ENCODE measurements around the gene RICTOR. TPM values are rescaled to one million over a fixed set of nuclear protein-coding genes. Genes with fewer than 3 reads are reported as not detected.

Gene RICTOR
- total and polyA plus RNA-seq, 9 of the 15 experiments (the other 6 are each of a cell fraction or from before 2014, with no cell fraction given) = 13.9 to 46.6 (median 22.6) TPM

DNA sequence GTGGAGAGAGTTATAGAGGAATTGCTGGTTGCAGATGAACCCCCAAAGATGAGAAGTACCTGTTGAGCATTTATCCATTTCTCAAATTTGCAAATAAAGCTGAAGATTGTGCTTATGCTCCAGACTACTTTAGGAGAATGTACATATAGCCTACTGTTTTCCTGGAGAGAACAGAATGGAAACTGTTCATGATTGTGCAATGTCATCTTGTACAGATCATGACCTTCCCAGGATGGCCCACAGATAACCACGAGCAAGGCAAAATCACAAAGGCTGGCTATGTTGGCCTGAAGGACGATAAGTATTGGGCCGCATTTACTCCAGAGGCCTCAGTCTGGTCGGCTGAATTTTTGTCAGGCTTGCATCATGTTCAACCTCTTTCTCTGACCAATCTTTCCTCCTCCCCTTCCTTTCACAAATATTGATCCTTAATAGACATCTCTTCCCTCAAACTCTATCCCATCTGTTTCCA lies 28.5 kb upstream of the RICTOR start (continued):
- TF ChIP-seq, protein P1, sequence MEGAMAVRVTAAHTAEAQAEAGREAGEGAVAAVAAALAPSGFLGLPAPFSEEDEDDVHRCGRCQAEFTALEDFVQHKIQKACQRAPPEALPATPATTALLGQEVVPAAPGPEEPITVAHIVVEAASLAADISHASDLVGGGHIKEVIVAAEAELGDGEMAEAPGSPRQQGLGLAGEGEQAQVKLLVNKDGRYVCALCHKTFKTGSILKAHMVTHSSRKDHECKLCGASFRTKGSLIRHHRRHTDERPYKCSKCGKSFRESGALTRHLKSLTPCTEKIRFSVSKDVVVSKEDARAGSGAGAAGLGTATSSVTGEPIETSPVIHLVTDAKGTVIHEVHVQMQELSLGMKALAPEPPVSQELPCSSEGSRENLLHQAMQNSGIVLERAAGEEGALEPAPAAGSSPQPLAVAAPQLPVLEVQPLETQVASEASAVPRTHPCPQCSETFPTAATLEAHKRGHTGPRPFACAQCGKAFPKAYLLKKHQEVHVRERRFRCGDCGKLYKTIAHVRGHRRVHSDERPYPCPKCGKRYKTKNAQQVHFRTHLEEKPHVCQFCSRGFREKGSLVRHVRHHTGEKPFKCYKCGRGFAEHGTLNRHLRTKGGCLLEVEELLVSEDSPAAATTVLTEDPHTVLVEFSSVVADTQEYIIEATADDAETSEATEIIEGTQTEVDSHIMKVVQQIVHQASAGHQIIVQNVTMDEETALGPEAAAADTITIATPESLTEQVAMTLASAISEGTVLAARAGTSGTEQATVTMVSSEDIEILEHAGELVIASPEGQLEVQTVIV (CRISPR knock-in tag; IDR thresholded peaks at IDR 0.05; ENCODE audit: borderline replicate concordance) = no peak
- TF ChIP-seq ELF1 (tag; IDR thresholded peaks at IDR 0.05) = no peak
- no peak for TF ChIP-seq ZKSCAN1 (IDR thresholded peaks at IDR 0.05; ENCODE audit: low read depth, low read length)
- TF ChIP-seq, protein P2, sequence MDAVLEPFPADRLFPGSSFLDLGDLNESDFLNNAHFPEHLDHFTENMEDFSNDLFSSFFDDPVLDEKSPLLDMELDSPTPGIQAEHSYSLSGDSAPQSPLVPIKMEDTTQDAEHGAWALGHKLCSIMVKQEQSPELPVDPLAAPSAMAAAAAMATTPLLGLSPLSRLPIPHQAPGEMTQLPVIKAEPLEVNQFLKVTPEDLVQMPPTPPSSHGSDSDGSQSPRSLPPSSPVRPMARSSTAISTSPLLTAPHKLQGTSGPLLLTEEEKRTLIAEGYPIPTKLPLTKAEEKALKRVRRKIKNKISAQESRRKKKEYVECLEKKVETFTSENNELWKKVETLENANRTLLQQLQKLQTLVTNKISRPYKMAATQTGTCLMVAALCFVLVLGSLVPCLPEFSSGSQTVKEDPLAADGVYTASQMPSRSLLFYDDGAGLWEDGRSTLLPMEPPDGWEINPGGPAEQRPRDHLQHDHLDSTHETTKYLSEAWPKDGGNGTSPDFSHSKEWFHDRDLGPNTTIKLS (IDR thresholded peaks at IDR 0.05; ENCODE audit: borderline replicate concordance, low read depth) = 0 out of 2 replicates have a peak, but pooled peaks have one; percentile 1
- TF ChIP-seq MYNN (IDR thresholded peaks at IDR 0.05) = no peak
- TF ChIP-seq MYNN (CRISPR knock-in tag; IDR thresholded peaks at IDR 0.05) = no peak
- no peak for TF ChIP-seq ZBTB7A (IDR thresholded peaks at IDR 0.05; ENCODE audit: borderline replicate concordance, control insufficient read depth, low read depth, low read length)
- peak; percentile 31; the same call in 1 of the 2 replicates for TF ChIP-seq NBN (IDR thresholded peaks at IDR 0.05; ENCODE audit: low read depth)
- TF ChIP-seq MIER1 (IDR thresholded peaks at IDR 0.05; ENCODE audit: low read depth) = no peak
- no peak for TF ChIP-seq ZNF699 (CRISPR knock-in tag; IDR thresholded peaks at IDR 0.05; ENCODE audit: insufficient replicate concordance)
- no peak for TF ChIP-seq E2F8 (IDR thresholded peaks at IDR 0.05; ENCODE audit: low read depth, partially characterized antibody)
- TF ChIP-seq, protein P3, sequence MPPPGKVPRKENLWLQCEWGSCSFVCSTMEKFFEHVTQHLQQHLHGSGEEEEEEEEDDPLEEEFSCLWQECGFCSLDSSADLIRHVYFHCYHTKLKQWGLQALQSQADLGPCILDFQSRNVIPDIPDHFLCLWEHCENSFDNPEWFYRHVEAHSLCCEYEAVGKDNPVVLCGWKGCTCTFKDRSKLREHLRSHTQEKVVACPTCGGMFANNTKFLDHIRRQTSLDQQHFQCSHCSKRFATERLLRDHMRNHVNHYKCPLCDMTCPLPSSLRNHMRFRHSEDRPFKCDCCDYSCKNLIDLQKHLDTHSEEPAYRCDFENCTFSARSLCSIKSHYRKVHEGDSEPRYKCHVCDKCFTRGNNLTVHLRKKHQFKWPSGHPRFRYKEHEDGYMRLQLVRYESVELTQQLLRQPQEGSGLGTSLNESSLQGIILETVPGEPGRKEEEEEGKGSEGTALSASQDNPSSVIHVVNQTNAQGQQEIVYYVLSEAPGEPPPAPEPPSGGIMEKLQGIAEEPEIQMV (tag; conservative IDR thresholded peaks at IDR 0.05; ENCODE audit: low read depth) = peak; percentile 92
- TF ChIP-seq, protein P4, sequence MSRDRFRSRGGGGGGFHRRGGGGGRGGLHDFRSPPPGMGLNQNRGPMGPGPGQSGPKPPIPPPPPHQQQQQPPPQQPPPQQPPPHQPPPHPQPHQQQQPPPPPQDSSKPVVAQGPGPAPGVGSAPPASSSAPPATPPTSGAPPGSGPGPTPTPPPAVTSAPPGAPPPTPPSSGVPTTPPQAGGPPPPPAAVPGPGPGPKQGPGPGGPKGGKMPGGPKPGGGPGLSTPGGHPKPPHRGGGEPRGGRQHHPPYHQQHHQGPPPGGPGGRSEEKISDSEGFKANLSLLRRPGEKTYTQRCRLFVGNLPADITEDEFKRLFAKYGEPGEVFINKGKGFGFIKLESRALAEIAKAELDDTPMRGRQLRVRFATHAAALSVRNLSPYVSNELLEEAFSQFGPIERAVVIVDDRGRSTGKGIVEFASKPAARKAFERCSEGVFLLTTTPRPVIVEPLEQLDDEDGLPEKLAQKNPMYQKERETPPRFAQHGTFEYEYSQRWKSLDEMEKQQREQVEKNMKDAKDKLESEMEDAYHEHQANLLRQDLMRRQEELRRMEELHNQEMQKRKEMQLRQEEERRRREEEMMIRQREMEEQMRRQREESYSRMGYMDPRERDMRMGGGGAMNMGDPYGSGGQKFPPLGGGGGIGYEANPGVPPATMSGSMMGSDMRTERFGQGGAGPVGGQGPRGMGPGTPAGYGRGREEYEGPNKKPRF (IDR thresholded peaks at IDR 0.05; ENCODE audit: low read depth, low read length) = no peak
- no peak for TF ChIP-seq ZNF561 (CRISPR knock-in tag; conservative IDR thresholded peaks at IDR 0.05)
- no peak for TF ChIP-seq CREB1 (IDR thresholded peaks at IDR 0.05)
- no peak for TF ChIP-seq CREB1 (CRISPR knock-in tag; IDR thresholded peaks at IDR 0.05)
- no peak for TF ChIP-seq HNRNPH1 (optimal IDR thresholded peaks at IDR 0.05; ENCODE audit: low read depth, low read length)
- TF ChIP-seq ZEB2 (IDR thresholded peaks at IDR 0.05) = 0 out of 2 replicates have a peak, but pooled peaks have one; percentile 17
